ENCODE data around the gene NLRP3.

- no peak for TF ChIP-seq EZH2 (IDR thresholded peaks at IDR 0.05)
- TF ChIP-seq POLR2AphosphoS5 (IDR thresholded peaks at IDR 0.05; ENCODE audit: borderline replicate concordance, low read depth, low read length), result no peak
Measured at GRCh38 chr1:247487057-247487456, 71.1 kb downstream of the NLRP3 start.
